ENCODE measurements around the gene VMA21.

DNA sequence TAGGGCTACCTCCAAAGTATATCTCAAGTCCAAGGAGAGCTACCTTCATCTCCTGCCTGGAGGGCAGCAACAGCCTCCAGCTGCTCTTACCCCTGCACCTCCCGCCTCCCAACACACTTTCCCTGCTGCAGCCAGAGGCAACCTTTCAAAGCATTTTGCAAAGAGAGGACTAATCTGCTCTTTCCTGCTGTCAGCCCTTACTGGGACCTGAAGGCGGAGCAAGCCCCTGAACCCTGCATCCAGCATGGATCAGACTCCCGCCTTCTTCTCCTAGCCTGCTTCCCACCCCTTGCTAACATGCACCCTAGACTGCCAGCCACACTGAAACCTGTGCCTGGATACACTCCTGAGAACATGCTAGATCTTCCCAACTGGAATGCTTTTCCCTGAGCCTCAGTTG is 37.7 kb upstream of the VMA21 start:
- TF ChIP-seq, protein P1, sequence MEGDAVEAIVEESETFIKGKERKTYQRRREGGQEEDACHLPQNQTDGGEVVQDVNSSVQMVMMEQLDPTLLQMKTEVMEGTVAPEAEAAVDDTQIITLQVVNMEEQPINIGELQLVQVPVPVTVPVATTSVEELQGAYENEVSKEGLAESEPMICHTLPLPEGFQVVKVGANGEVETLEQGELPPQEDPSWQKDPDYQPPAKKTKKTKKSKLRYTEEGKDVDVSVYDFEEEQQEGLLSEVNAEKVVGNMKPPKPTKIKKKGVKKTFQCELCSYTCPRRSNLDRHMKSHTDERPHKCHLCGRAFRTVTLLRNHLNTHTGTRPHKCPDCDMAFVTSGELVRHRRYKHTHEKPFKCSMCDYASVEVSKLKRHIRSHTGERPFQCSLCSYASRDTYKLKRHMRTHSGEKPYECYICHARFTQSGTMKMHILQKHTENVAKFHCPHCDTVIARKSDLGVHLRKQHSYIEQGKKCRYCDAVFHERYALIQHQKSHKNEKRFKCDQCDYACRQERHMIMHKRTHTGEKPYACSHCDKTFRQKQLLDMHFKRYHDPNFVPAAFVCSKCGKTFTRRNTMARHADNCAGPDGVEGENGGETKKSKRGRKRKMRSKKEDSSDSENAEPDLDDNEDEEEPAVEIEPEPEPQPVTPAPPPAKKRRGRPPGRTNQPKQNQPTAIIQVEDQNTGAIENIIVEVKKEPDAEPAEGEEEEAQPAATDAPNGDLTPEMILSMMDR (IDR thresholded peaks at IDR 0.05), result no peak
- no peak for TF ChIP-seq POLR2A (IDR thresholded peaks at IDR 0.05)
